Stimulated activated CD8-positive, alpha-beta memory T cell treated with anti-CD3 and anti-CD28 coated beads, Interleukin-7, amount 100 ng/mL, for 48 hours (primary cell): ENCODE data around the gene EPHA6.

Experiments used
- DNase-seq, 2 donors: peaks; one replicate each; pipeline ENCODE4 v3.0.0-alpha.2; 2020; ENCODE audit warnings: low read depth in 1 of 2; ENCODE audit errors: extremely low read depth in 1 of 2

EPHA6 gene

DNA sequence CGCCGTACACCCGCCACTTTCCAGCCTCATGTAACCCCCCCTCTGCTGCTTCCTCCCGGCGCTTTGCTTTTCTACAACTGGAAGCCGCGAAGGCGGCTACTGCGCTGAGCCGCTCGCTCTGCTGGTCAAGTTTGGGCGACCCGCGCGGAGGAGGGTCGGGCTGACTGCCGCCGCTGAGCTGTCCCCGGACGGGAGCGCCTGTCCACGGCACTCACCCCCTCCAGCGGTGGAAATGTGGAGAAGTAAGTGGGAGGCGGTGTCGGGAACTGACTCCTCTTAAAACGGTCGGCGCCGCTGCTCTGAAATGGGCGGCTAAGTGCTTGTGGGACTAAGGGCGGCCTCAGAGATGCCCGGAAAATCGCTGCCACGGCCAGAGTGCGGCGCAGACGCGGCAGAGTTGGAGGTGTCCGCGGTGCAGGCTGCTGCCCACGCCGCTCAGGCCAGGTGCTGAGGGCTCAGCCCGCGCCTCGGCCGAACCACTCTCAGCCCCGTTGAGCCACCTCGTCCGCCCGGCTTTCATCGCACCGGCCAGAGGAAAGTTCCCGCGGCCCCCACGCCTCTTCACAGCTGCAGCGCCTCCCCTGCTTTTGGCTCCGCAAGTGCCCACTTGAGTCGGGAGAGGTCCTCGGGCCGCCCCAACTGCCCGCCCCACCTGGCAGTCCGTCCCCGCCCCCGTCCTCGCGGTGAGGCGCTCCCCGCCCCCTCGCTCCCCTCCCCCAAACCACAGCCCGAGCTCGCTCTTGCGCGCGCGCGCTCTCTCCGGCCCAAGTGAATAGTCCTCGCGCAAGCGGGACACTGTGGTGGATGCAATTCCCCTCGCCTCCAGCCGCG is at the start of gene EPHA6:
TSS of gene EPHA6 (plus strand) at position 775 of the 831 bp plus-strand sequence.
- no peak for DNase-seq

DNA sequence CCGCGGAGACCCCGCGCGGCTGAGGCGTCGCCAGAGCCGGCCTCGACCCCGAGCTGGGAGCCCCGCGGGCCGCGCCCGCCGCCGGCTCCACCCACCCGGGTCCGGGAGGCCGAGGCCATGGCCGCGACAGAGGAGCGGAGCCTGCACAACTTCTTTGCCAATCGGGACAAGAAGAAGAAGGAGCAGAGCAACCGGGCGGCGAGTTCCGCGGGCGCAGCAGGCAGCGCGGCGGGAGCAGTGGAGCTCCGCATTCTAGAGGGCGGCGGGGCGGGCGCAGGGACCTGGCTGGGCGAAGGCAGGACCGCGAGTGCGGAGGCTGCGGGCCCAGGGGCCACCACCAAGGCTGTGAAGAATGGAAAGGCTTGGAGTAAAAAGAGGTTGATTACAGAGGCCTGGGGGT is 37.6 kb upstream of the EPHA6 start:
- no peak for DNase-seq

- no peak for DNase-seq
Measured at GRCh38 chr3:96779810-96780209, 34.6 kb upstream of the EPHA6 start.

DNA sequence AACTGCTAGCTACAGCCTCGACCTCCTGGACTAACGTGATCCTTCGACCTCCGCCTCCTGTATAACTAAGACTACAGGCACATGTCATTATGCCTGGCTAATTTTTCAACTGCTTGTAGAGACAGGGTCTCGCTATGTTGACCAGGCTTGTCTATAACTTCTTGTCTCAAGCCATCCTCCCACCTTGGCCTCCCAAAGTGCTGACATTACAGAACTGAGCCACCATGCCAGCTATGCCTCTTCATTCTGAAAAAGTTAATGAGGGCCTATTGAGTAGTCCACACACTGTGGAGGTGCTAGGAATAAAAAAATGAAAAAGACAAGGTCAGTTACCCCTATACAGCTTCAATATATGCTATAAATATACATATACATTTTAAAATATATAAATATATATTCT is 18.3 kb upstream of the EPHA6 start:
- no peak for DNase-seq

- DNase-seq, result no peak
Measured at GRCh38 chr3:96803870-96804269, 10.5 kb upstream of the EPHA6 start.

GRCh38 chr3:96806341-96806740 is 8.1 kb upstream of the EPHA6 start:
- no peak for DNase-seq

DNA sequence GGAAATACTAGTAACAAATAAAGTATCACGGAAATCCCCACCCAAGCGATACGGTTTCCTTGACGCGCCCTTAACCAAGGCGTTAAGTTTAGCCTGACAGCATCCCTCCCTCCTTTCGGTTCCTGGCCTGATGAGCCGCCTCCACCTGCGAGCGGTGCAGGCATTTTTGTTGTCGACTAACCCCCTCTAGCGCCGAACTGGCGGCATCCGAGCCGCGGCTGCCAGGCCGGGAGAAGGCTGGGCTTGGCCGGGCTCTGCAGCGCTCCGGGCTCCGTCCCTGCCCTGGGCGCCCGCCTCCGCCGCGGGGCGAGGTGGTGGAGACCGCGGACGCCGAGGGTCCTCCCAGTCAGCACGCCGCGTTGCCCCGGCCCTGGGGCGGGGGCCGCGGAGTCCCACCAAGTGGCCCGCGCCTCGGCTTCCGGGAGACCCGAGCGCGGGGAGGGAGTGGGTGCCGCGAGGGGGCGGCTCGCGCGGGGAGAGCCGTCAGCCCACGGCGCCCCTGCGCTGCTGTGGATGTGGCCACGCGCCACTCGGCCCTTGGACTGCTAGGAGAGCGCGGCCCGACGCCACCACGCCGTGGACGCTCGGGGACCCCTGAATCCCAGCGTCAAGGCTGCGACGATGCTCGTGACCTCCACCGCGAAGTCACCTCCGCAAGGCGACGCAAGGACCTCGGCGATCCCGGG is 1.1 kb upstream of the EPHA6 start:
- DNase-seq, result peak; percentile 33 to 41

- DNase-seq, result no peak
Measured at GRCh38 chr3:96814651-96815567, 515 bp downstream of the EPHA6 start.

DNA sequence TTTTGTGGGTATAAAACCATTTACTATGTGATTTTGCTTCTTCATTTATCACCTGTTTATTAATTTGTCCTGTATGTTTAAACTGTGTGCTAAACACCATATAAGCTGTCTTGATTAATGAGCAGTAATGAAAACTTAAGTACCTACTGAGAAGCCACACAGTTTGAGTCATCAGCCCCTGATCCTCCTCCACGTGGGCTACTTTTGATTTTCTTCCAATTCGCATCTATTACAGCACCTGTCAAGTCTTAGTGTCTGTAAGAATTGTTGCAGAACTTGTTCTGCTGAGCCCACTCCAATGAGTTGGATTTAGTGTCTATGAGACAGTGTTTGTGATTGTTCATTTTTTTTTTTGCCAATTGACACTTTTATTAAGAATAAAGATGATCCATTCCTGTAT is 16.8 kb downstream of the EPHA6 start:
- DNase-seq, result no peak

DNA sequence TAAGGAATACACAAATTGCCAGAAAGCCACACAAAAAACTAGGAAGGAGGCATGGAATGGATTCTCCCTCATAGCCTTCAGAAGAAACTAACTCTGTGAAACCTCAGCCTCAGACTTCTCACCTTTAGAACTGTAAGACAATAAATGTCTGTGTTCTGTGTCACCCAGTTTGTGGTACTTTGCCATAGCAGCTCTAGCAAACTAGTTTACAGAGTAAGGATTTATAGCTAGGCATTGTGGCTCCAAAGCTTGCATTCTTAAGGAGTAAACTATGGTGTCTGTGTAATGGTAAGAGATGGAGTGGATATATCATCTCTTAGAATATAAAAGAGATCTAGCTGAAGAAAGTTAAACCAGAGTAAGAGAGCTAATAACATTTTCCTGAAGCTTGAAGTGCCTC is 18.9 kb downstream of the EPHA6 start:
- DNase-seq, result no peak

DNA sequence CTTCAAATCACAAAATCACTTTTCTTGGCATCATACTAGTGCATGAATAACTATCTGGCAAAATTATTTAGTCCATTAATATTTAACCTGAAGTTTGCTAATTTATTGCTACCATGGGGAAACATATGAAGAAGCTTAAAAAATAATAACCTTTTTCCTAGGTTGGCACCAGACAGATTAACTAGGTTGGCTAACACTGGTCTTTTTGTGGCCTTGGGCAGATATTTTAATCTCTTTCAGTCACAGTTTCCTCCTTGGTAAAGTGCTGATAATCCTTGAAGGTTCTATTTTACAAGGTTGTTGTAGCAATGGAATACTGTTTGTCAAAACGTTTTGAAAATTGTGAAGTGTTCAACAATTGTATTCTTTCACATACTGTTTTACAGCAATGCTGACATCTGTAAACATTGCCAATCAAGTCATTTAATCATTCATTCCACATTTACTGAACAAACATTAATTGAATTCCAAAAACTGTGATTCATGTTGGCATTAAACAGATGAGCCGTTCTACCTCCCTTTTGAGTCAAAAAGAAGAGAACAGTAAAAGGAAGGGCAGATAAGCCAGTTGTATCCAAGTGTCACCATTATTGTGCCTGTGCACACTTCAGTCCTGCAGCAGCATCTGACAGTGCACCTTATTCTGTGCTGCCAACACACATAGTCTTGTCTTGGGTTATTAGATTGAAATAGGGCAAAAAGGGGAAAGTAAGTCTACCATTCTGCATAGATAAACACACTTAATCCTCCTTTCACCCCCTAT is 21.9 kb downstream of the EPHA6 start:
- no peak for DNase-seq

GRCh38 chr3:96843505-96844203 is 29.3 kb downstream of the EPHA6 start:
- DNase-seq, result no peak

DNA sequence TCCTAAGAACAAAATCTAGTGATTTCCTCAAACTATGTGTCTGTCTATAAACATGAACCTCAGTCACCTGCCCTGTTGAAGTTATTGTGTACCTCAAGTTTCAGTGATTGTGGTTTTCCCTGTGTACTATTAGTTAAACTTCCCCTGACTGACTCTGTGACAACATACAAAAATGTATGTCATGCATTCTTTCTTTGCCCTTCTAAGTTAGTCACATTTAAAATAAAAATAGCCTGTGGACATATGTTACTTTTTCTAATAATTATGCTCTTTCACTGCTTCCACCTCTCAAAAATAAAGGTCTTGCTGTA is 29.8 kb downstream of the EPHA6 start:
- DNase-seq, result no peak

DNA sequence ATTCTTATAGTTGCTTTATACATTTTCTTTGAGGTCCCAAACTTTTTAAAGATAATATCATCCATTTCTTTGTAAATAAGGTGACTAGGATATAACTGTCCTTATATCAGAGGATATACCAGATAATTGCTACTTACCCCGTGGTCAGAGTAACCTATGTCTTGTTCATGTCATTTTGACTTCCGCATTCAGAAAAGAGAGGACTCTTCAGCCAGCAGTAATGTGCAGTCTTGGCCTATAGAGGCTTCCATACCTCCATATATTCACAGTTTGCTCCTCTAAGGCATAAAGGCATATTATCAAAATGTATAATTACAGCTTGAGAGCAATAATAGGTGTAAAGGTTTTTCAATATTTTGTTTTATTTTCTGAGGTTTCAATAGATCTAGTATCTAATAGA is 38.5 kb downstream of the EPHA6 start:
- no peak for DNase-seq

DNA sequence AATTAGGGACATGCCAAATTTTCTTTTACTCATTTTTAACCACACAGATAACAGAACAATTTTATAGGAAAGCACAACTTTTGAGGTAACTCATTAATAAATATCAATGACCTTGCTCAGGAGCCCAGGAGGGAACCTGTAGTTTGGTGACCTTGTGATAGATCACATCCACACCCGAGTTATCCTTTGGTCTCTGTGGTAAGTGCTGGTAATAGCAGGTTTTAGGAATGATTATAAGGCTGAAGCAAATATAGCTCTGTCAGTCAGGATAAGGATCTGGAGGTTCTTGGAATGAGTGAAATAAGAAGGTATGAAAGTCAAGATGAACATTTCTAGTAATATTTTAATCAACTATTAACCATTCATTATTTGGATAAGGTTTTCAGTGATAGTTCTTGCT is 46.5 kb downstream of the EPHA6 start:
- DNase-seq, result no peak

GRCh38 chr3:96863129-96863740 is 48.8 kb downstream of the EPHA6 start:
- DNase-seq, result no peak

- no peak for DNase-seq
Measured at GRCh38 chr3:96865605-96866004, 51.2 kb downstream of the EPHA6 start.

GRCh38 chr3:96869316-96869715 is 54.9 kb downstream of the EPHA6 start:
- DNase-seq, result no peak

DNA sequence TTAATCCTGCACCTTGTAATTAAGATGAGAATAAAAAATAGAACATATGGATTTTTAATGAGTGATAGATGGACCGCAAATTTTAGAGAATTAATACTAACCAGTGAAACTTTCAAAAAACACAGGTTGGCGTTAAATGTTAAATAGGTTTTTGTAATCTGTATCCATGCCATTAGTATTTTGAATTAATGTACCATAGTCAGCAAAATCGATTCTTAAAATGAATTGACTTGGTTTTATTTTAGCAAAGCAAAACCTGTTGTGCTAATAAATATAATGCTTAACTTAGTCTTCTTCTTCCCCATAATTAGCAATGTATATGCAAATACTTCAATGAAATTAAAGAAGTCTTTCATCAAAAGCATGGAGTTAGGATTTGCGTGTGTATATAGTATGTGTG is 63.1 kb downstream of the EPHA6 start:
- DNase-seq, result no peak

- no peak for DNase-seq
Measured at GRCh38 chr3:96900031-96900430, 85.6 kb downstream of the EPHA6 start.
